H1 (cell line): ENCODE results near the gene ZC2HC1C. TPM values are rescaled to one million over a fixed set of nuclear protein-coding genes. Genes with fewer than 3 reads are reported as not detected.

Source experiments
- CTCF ChIA-PET: fragments of 300-600 bp; sonication (Branson Sonifier 250); formaldehyde crosslinking; loops from one replicate; lab custom pipeline; 2021; ENCODE audit not compliant: partially characterized antibody; lab: Charles Lee
- POLR2A ChIA-PET: fragments of 300-600 bp; sonication (Branson Sonifier 250); formaldehyde crosslinking; loops from one replicate; lab custom pipeline; 2021; ENCODE audit warnings: inconsistent platforms; ENCODE audit not compliant: partially characterized antibody; lab: Charles Lee
- DNase-seq, 2 experiments: peaks; one replicate each; pipeline versions ENCODE4 v3.0.0 to v3.0.0-alpha.2; 2010 to 2022; ENCODE audit warnings: low spot score in 2 of 2, low read depth in 1 of 2, mixed read lengths in 1 of 2
- FAIRE-seq: peaks from 2 replicates; lab custom pipeline; 2011; peaks lifted over from hg19 to GRCh38; lab: Jason Lieb, UNC
- H2AFZ ChIP-seq: 2 replicates; pipeline ENCODE4 v1.8.1; 2012; ENCODE audit warnings: low read length, inconsistent platforms
- H2AK5ac ChIP-seq: 2 replicates; pipeline ENCODE4 v1.6.1; 2013; ENCODE audit warnings: low read depth, low read length
- H2BK120ac ChIP-seq: replicated peaks from 2 replicates; pipeline ENCODE3; 2013; ENCODE audit warnings: low read depth, low read length, inconsistent platforms
- H2BK12ac ChIP-seq: 2 replicates; pipeline ENCODE4 v1.6.1; 2013; ENCODE audit warnings: low read depth, low read length
- H2BK15ac ChIP-seq: 2 replicates; pipeline ENCODE4 v1.6.1; 2013; ENCODE audit warnings: low read length
- H2BK20ac ChIP-seq: 2 replicates; pipeline ENCODE4 v1.6.1; 2013; ENCODE audit warnings: low read length
- H2BK5ac ChIP-seq: 2 replicates; pipeline ENCODE4 v1.6.1; 2013; ENCODE audit warnings: low read depth, low read length
- H3K14ac ChIP-seq: 2 replicates; pipeline ENCODE4 v1.6.1; 2013; ENCODE audit warnings: inconsistent platforms; ENCODE audit not compliant: insufficient read length
- H3K18ac ChIP-seq: 2 replicates; pipeline ENCODE4 v1.6.1; 2013; ENCODE audit warnings: low read length; ENCODE audit errors: extremely low read depth
- H3K23ac ChIP-seq: 2 replicates; pipeline ENCODE4 v1.6.1; 2013; ENCODE audit warnings: inconsistent platforms; ENCODE audit not compliant: insufficient read length
- H3K23me2 ChIP-seq: 2 replicates; pipeline ENCODE4 v1.6.1; 2013; ENCODE audit warnings: low read depth, low read length
- H3K27ac ChIP-seq: 2 replicates; pipeline ENCODE4 v1.6.1; 2011; ENCODE audit warnings: low read depth, low read length, inconsistent platforms
- H3K27me3 ChIP-seq, 4 experiments: replicated peaks in 1 of 4; 1 replicate in 1 of 4; 2 replicates in 3 of 4; pipeline versions ENCODE4 v1.6.1 to v1.8.1; 2011 to 2013; ENCODE audit warnings: low read length in 3 of 4, mild to moderate bottlenecking in 3 of 4, inconsistent platforms in 2 of 4, mixed read lengths in 2 of 4, moderate library complexity in 1 of 4; ENCODE audit not compliant: control insufficient read depth in 3 of 4, insufficient read depth in 3 of 4; ENCODE audit errors: extremely low read depth in 1 of 4
- H3K36me3 ChIP-seq, 4 experiments: 2 replicates each; pipeline versions ENCODE4 v1.6.1 to v1.8.1; 2011 to 2013; ENCODE audit warnings: mild to moderate bottlenecking in 4 of 4, low read length in 3 of 4, moderate library complexity in 2 of 4, control low read depth in 1 of 4, inconsistent platforms in 1 of 4; ENCODE audit not compliant: insufficient read depth in 4 of 4, control insufficient read depth in 2 of 4
- H3K4ac ChIP-seq: replicated peaks from 2 replicates; pipeline ENCODE3; 2013; ENCODE audit warnings: low read length, low read depth, mixed read lengths, inconsistent platforms; ENCODE audit not compliant: insufficient read length
- H3K4me1 ChIP-seq, 4 experiments: replicated peaks in 1 of 4; 1 replicate in 1 of 4; 2 replicates in 3 of 4; pipeline versions ENCODE4 v1.6.1 to v1.8.1; 2011 to 2013; ENCODE audit warnings: low read length in 3 of 4, inconsistent platforms in 2 of 4, mixed read lengths in 1 of 4; ENCODE audit not compliant: insufficient read depth in 4 of 4, control insufficient read depth in 3 of 4
- H3K4me2 ChIP-seq, 2 experiments: 2 replicates each; pipeline versions ENCODE4 v1.6.1 to v1.8.1; 2011 to 2013; ENCODE audit warnings: low read depth in 2 of 2, low read length in 2 of 2, control low read depth in 1 of 2, inconsistent platforms in 1 of 2, mild to moderate bottlenecking in 1 of 2; ENCODE audit not compliant: insufficient read depth in 1 of 2
- H3K4me3 ChIP-seq, 4 experiments: fragments of 200-600, 300-600 bp in 1 of 4; sonication (generic), shearing (Covaris generic), sonication (Bioruptor Twin) in 1 of 4; 2 replicates each; pipeline versions ENCODE4 v1.5.1 to v1.8.1; 2011 to 2016; ENCODE audit warnings: low read length in 4 of 4, low read depth in 3 of 4, control low read depth in 2 of 4, inconsistent platforms in 2 of 4, mild to moderate bottlenecking in 2 of 4, mixed read lengths in 1 of 4, moderate library complexity in 1 of 4; ENCODE audit not compliant: insufficient read depth in 2 of 4; ENCODE audit errors: extremely low read depth in 1 of 4
- H3K56ac ChIP-seq: replicated peaks from 2 replicates; pipeline ENCODE3; 2013; ENCODE audit warnings: low read depth, mild to moderate bottlenecking, mixed read lengths, low read length, inconsistent platforms; ENCODE audit not compliant: insufficient read length
- H3K79me1 ChIP-seq: 2 replicates; pipeline ENCODE4 v1.6.1; 2013; ENCODE audit warnings: low read depth, low read length, control low read depth
- H3K79me2 ChIP-seq, 2 experiments: 2 replicates each; pipeline versions ENCODE4 v1.6.1 to v1.8.1; 2012 to 2013; ENCODE audit warnings: low read length in 2 of 2, mild to moderate bottlenecking in 2 of 2, inconsistent platforms in 1 of 2; ENCODE audit not compliant: insufficient read depth in 2 of 2, control insufficient read depth in 1 of 2
- H3K9ac ChIP-seq, 4 experiments: replicated peaks in 1 of 4; 1 replicate in 1 of 4; 2 replicates in 3 of 4; pipeline versions ENCODE4 v1.6.1 to v1.8.1; 2011 to 2013; ENCODE audit warnings: low read depth in 3 of 4, low read length in 3 of 4, control low read depth in 2 of 4, mild to moderate bottlenecking in 2 of 4, moderate library complexity in 2 of 4, inconsistent platforms in 1 of 4; ENCODE audit errors: extremely low read depth in 1 of 4
- H3K9me3 ChIP-seq, 2 experiments: 2 replicates each; pipeline versions ENCODE4 v1.6.1 to v1.8.1; 2012 to 2013; ENCODE audit warnings: mild to moderate bottlenecking in 2 of 2, moderate library complexity in 2 of 2, control low read depth in 1 of 2, inconsistent platforms in 1 of 2, low read depth in 1 of 2, low read length in 1 of 2, mixed read lengths in 1 of 2; ENCODE audit not compliant: insufficient read depth in 2 of 2
- H4K20me1 ChIP-seq, 2 experiments: replicated peaks in 1 of 2; 2 replicates each; pipeline versions ENCODE3 to v1.8.1; 2011 to 2013; ENCODE audit warnings: inconsistent platforms in 2 of 2, low read length in 2 of 2, mild to moderate bottlenecking in 1 of 2; ENCODE audit not compliant: insufficient read depth in 2 of 2, control insufficient read depth in 1 of 2
- H4K5ac ChIP-seq: 2 replicates; pipeline ENCODE4 v1.6.1; 2013; ENCODE audit warnings: low read length, low read depth, mixed read lengths, inconsistent platforms; ENCODE audit not compliant: insufficient read length
- H4K8ac ChIP-seq: 2 replicates; pipeline ENCODE4 v1.8.0; 2013; ENCODE audit warnings: mild to moderate bottlenecking, moderate library complexity, low read length, inconsistent platforms; ENCODE audit not compliant: insufficient read depth; ENCODE audit errors: extremely low read depth
- H4K91ac ChIP-seq: replicated peaks from 2 replicates; pipeline ENCODE3; 2013; ENCODE audit warnings: low read length, mixed read lengths, inconsistent platforms; ENCODE audit not compliant: insufficient read length
- HDAC6 ChIP-seq: IDR thresholded peaks from one replicate; pipeline ENCODE4 v1.7.1; 2012; ENCODE audit warnings: low read depth, mild to moderate bottlenecking, inconsistent platforms, low read length, moderate library complexity
- RAD21 ChIP-seq, 2 experiments: IDR thresholded peaks in 1 of 2; conservative IDR thresholded peaks in 1 of 2; 2 replicates each; pipeline ENCODE4 v1.6.1; 2011; ENCODE audit warnings: low read depth in 2 of 2, low read length in 2 of 2, improper control_type of control experiment in 1 of 2, inconsistent platforms in 1 of 2, mild to moderate bottlenecking in 1 of 2, moderate library complexity in 1 of 2
- WGBS, 2 experiments: shearing (Covaris generic) in 1 of 2; methylation state at CpG; one replicate each; pipeline versions ENCODE4 v1.1.6 to v1.1.7; 2013 to 2015; ENCODE audit warnings: low lambda C conversion rate in 2 of 2, mixed read lengths in 2 of 2, inconsistent platforms in 1 of 2, low coverage in 1 of 2, missing lambda C conversion rate in 1 of 2; ENCODE audit not compliant: insufficient replicate concordance in 2 of 2, insufficient coverage in 1 of 2, insufficient read length in 1 of 2; ENCODE audit errors: extremely low coverage in 1 of 2, missing lambda C conversion rate in 1 of 2; 5-methylcytosine and 5-hydroxymethylcytosine counted together
- polyA plus RNA-seq, 7 experiments: library from polyadenylated mRNA; depleted of rRNA in 3 of 7; stranded (reverse) in 5 of 7; unstranded in 2 of 7; fragments of >200 nt in 5 of 7; fragments of 200-250 nt in 2 of 7; gene quantifications; 1 replicate in 5 of 7; 2 replicates in 1 of 7; 4 replicates in 1 of 7; pipeline versions ENCODE4 v1.2.1 to v1.2.3, GENCODE V29; 2011 to 2013; ENCODE audit warnings: missing spikeins in 2 of 7, mixed read lengths in 2 of 7
- total RNA-seq: library from RNA; stranded (reverse); fragmentation: NEBNext Ultra II Directional; extraction: Animal tissue kit (Norgen Biotek cat#: 25700); gene quantifications from 2 replicates; pipeline ENCODE4 v1.2.1, GENCODE V29; 2021

Gene ZC2HC1C
- total and polyA plus RNA-seq, 2 of the 8 experiments (the other 6 are each of a cell fraction or from before 2014, with no cell fraction given): 0.57 to 1.2 TPM

- Histone ChIP-seq H2AK5ac (no peak overlapping the region), H3K79me2 (peaks cover 0 to 10% of the 10 kb centered on the region in 2 experiments; a peak in 2 of 4 replicates), H3K18ac (no peak overlapping the region), H2BK5ac (no peak overlapping the region), H2AFZ (no peak overlapping the region), H3K14ac (no peak overlapping the region), H3K79me1 (peaks cover 5% of the 10 kb centered on the region; the same call in 1 of the 2 replicates), H3K4me3 (no peak overlapping the region), H3K23ac (no peak overlapping the region), H2BK20ac (no peak overlapping the region), H3K23me2 (peaks cover 9% of the 10 kb centered on the region), H3K4me1 (no peaks in the 10 kb centered on the region; a peak in 2 of 7 replicates), H3K27me3 (no peaks in the 10 kb centered on the region), H3K4ac (no peak overlapping the region), H4K8ac (no peak overlapping the region), H2BK15ac (no peak overlapping the region), H4K91ac (no peak overlapping the region), H4K5ac (no peak overlapping the region), H4K20me1 (no peaks in the 10 kb centered on the region), H2BK12ac (no peak overlapping the region), H3K27ac (no peak overlapping the region), H3K9me3 (no peaks in the 10 kb centered on the region), H3K36me3 (peaks cover 0 to 9% (median 3%) of the 10 kb centered on the region in 4 experiments; a peak in 2 of 8 replicates), H3K4me2 (no peak overlapping the region), H3K9ac (no peak overlapping the region), H2BK120ac (no peak overlapping the region), H3K56ac (no peak overlapping the region)
- WGBS, 2 experiments: 89% methylated on average over 2 of the region's 2 CpGs; no CpG with 5 or more reads in 1 of the 2 experiments
- POLR2A ChIA-PET: no interaction called here
- no peak for TF ChIP-seq RAD21 (IDR thresholded peaks at IDR 0.05 in 1 of 2, conservative IDR thresholded peaks at IDR 0.05 in 1 of 2; ENCODE audit: low read depth in 2 of 2, low read length in 2 of 2)
- no peak for TF ChIP-seq HDAC6
- CTCF ChIA-PET: no interaction called here
- DNase-seq (no peak), FAIRE-seq (no peak)
These were observed 9.8 kb upstream of the ZC2HC1C start for GRCh38 chr14:75059642-75060041.
